OCI-LY1 (cell line): ENCODE measurements around the gene LAMC3.
"Not testable (repeated sequence)": the region's sequence is repeated elsewhere in the genome, so short reads cannot be mapped to it uniquely, and the experiment has no call there.

Experiments used
- H2AFZ ChIP-seq: fragments of 200-600 bp; sonication (generic), shearing (Covaris generic); 2 replicates; pipeline ENCODE4 v1.6.0; 2014; ENCODE audit warnings: antibody characterized with exemption, mild to moderate bottlenecking, low read length
- H3F3A ChIP-seq: fragments of 200-600 bp; sonication (generic), shearing (Covaris generic); 2 replicates; pipeline ENCODE4 v1.6.0; 2014; ENCODE audit warnings: mild to moderate bottlenecking, antibody characterized with exemption, low read length, moderate library complexity; ENCODE audit not compliant: insufficient read depth
- H3K27ac ChIP-seq: fragments of 200-600 bp; sonication (generic); 2 replicates; pipeline ENCODE4 v1.5.1; 2014; ENCODE audit warnings: low read length, mixed run types, mild to moderate bottlenecking, low read depth; ENCODE audit not compliant: poor library complexity, severe bottlenecking
- H3K27me3 ChIP-seq: fragments of 200-600 bp; sonication (generic); 2 replicates; pipeline ENCODE4 v1.6.0; 2014; ENCODE audit warnings: antibody characterized with exemption, mild to moderate bottlenecking, low read length, moderate library complexity; ENCODE audit not compliant: insufficient read depth
- H3K36me3 ChIP-seq: fragments of 200-600 bp; sonication (generic); 2 replicates; pipeline ENCODE4 v1.6.1; 2014; ENCODE audit warnings: mild to moderate bottlenecking, antibody characterized with exemption, low read length, moderate library complexity, mixed read lengths; ENCODE audit not compliant: insufficient read depth
- H3K4me1 ChIP-seq: fragments of 200-600 bp; sonication (generic); 2 replicates; pipeline ENCODE4 v1.5.1; 2014; ENCODE audit warnings: mild to moderate bottlenecking, low read length, moderate library complexity; ENCODE audit not compliant: insufficient read depth, severe bottlenecking
- H3K4me2 ChIP-seq: fragments of 200-600 bp; sonication (generic), shearing (Covaris generic); 2 replicates; pipeline ENCODE4 v1.6.1; 2014; ENCODE audit warnings: low read length
- H3K4me3 ChIP-seq: fragments of 200-600 bp; sonication (generic); 2 replicates; pipeline ENCODE4 v1.5.1; 2014; ENCODE audit warnings: low read length, low read depth, mild to moderate bottlenecking, mixed read lengths; ENCODE audit not compliant: poor library complexity, severe bottlenecking
- H3K79me2 ChIP-seq: fragments of 200-600 bp; shearing (Covaris generic); 2 replicates; pipeline ENCODE4 v1.6.1; 2016; ENCODE audit warnings: mixed run types, low read length, mixed read lengths; ENCODE audit not compliant: insufficient read depth
- H3K9ac ChIP-seq: fragments of 200-600 bp; sonication (generic), shearing (Covaris generic); 2 replicates; pipeline ENCODE4 v1.6.1; 2014; ENCODE audit warnings: mild to moderate bottlenecking, low read length, mixed read lengths
- H3K9me2 ChIP-seq: fragments of 200-600 bp; sonication (generic), shearing (Covaris generic); 2 replicates; pipeline ENCODE4 v1.6.1; 2014; ENCODE audit warnings: low read depth, mild to moderate bottlenecking, low read length, mixed read lengths
- H3K9me3 ChIP-seq: fragments of 200-600 bp; shearing (Covaris generic); 2 replicates; pipeline ENCODE4 v1.6.1; 2014; ENCODE audit warnings: low read length, mixed read lengths
- H4K20me1 ChIP-seq: fragments of 200-600 bp; sonication (generic), shearing (Covaris generic); 2 replicates; pipeline ENCODE4 v1.6.0; 2016; ENCODE audit warnings: mild to moderate bottlenecking, low read length; ENCODE audit not compliant: insufficient read depth
- CTCF ChIP-seq: fragments of 200-600 bp; sonication (generic), shearing (Covaris generic); IDR thresholded peaks from 2 replicates; pipeline ENCODE4 v1.5.1; 2017; ENCODE audit warnings: mild to moderate bottlenecking, antibody characterized with exemption, low read length, moderate library complexity, mixed read lengths
- EZH2 ChIP-seq: fragments of 200-600 bp; sonication (generic), shearing (Covaris generic); IDR thresholded peaks from 2 replicates; pipeline ENCODE4 v1.8.0; 2017; ENCODE audit warnings: borderline replicate concordance, mixed run types, mild to moderate bottlenecking, antibody characterized with exemption, low read length, moderate library complexity, mixed read lengths

LAMC3 gene

GRCh38 chr9:131033269-131034224 is 24.6 kb downstream of the LAMC3 start:
- Histone ChIP-seq H3K4me3 (no peak overlapping the region), H3K27ac (no peak overlapping the region), H3K36me3 (no peaks in the 10 kb centered on the region), H4K20me1 (no peaks in the 10 kb centered on the region), H3K9me3 (no peaks in the 10 kb centered on the region), H3K4me2 (no peak overlapping the region), H3K27me3 (peaks cover 9% of the 10 kb centered on the region; the same call in 1 of the 2 replicates), H3K9ac (no peak overlapping the region), H3K9me2 (no peaks in the 10 kb centered on the region), H3K4me1 (no peaks in the 10 kb centered on the region), H3F3A (no peaks in the 10 kb centered on the region), H2AFZ (no peak overlapping the region), H3K79me2 (no peaks in the 10 kb centered on the region)
- TF ChIP-seq EZH2: no peak
- TF ChIP-seq CTCF: no peak

GRCh38 chr9:131034268-131034667 is 25.3 kb downstream of the LAMC3 start:
- Histone ChIP-seq H3K9me2 (no peaks in the 10 kb centered on the region), H3K27ac (no peak overlapping the region), H3K4me2 (no peak overlapping the region), H3K9ac (no peak overlapping the region), H3K4me1 (no peaks in the 10 kb centered on the region), H3K27me3 (peaks cover 9% of the 10 kb centered on the region; the same call in 1 of the 2 replicates), H3K79me2 (no peaks in the 10 kb centered on the region), H3K9me3 (no peaks in the 10 kb centered on the region), H3K4me3 (no peak overlapping the region), H4K20me1 (no peaks in the 10 kb centered on the region), H2AFZ (no peak overlapping the region), H3F3A (no peaks in the 10 kb centered on the region), H3K36me3 (no peaks in the 10 kb centered on the region)
- TF ChIP-seq CTCF (no peak), EZH2 (no peak)

GRCh38 chr9:131034749-131035148 is 25.8 kb downstream of the LAMC3 start:
- not testable (repeated sequence) for H3K9me3 ChIP-seq, H3F3A ChIP-seq, H3K79me2 ChIP-seq, H3K27me3 ChIP-seq, H3K9me2 ChIP-seq, H3K4me1 ChIP-seq, H3K36me3 ChIP-seq, H4K20me1 ChIP-seq, H3K9ac ChIP-seq, H3K4me2 ChIP-seq, H3K4me3 ChIP-seq, H2AFZ ChIP-seq, H3K27ac ChIP-seq
